K562 (cell line): ENCODE measurements around the gene NUP214. TPM values are rescaled to one million over a fixed set of nuclear protein-coding genes. Genes with fewer than 3 reads are reported as not detected.

ENCODE experiments used
- ATAC-seq: fragments of 200-7000 bp; cut with Tn5 transposase; 3 replicates; pipeline ENCODE4 v1.9.1; 2020; ENCODE audit warnings: moderate library complexity
- BruUV-seq: library from RNA; stranded (reverse); fragments of 400-500 nt; replicated peaks from 2 replicates; lab custom pipeline; 2021; lab: Mats Ljungman, UMichigan
- CTCF ChIA-PET: fragments of 300-600 bp; formaldehyde crosslinking; extraction: SDS; loops from one replicate; lab custom pipeline; 2021; ENCODE audit warnings: low intra/inter-chr PET ratio; lab: Yijun Ruan, JAX
- POLR2A ChIA-PET: fragments of 300-600, 350-650 bp; sonication (Branson Sonifier 250); formaldehyde crosslinking; extraction: SDS; loops from one replicate; lab custom pipeline; 2021; ENCODE audit warnings: antibody characterized with exemption, inconsistent platforms; lab: Yijun Ruan, JAX
- DNase-seq, 4 experiments: peaks; one replicate each; pipeline versions ENCODE4 v3.0.0 to v3.0.0-alpha.2; 2011 to 2018; ENCODE audit warnings: low spot score in 3 of 4, mixed read lengths in 3 of 4; ENCODE audit errors: extremely low read depth in 1 of 4
- FAIRE-seq: peaks from 2 replicates; lab custom pipeline; 2011; peaks lifted over from hg19 to GRCh38; lab: Jason Lieb, UNC
- H2AFZ ChIP-seq: 2 replicates; pipeline ENCODE4 v1.6.0; 2011; ENCODE audit warnings: low read depth, low read length, control low read depth, inconsistent platforms
- H3K27ac ChIP-seq: fragments of 200-600 bp; 3 replicates; pipeline ENCODE4 v1.8.0; 2011; ENCODE audit warnings: low read depth, mild to moderate bottlenecking, control low read depth, inconsistent platforms, low read length, moderate library complexity, mixed read lengths; ENCODE audit errors: extremely low read depth
- H3K27me3 ChIP-seq, 2 experiments: fragments of 300-600 bp in 1 of 2; 2 replicates in 1 of 2; 3 replicates in 1 of 2; pipeline versions ENCODE4 v1.6.0 to v1.8.0; 2011; ENCODE audit warnings: inconsistent platforms in 2 of 2, low read length in 2 of 2, mild to moderate bottlenecking in 1 of 2, mixed read lengths in 1 of 2, moderate library complexity in 1 of 2; ENCODE audit not compliant: control insufficient read depth in 2 of 2, insufficient read depth in 2 of 2
- H3K36me3 ChIP-seq: fragments of 300-600 bp; 3 replicates; pipeline ENCODE4 v1.8.0; 2011; ENCODE audit warnings: mild to moderate bottlenecking, low read length, inconsistent platforms; ENCODE audit not compliant: control insufficient read depth, insufficient read depth
- H3K4me1 ChIP-seq, 2 experiments: fragments of 200-600 bp in 1 of 2; replicated peaks in 1 of 2; 2 replicates in 1 of 2; 3 replicates in 1 of 2; pipeline versions ENCODE4 v1.5.1 to v1.8.0; 2011; ENCODE audit warnings: inconsistent platforms in 2 of 2, low read length in 2 of 2, mild to moderate bottlenecking in 1 of 2, mixed read lengths in 1 of 2, moderate library complexity in 1 of 2; ENCODE audit not compliant: control insufficient read depth in 2 of 2, insufficient read depth in 2 of 2
- H3K4me2 ChIP-seq: 2 replicates; pipeline ENCODE4 v1.6.1; 2011; ENCODE audit warnings: low read length, control low read depth, inconsistent platforms, mixed read lengths; ENCODE audit not compliant: insufficient read depth
- H3K4me3 ChIP-seq: fragments of 200-600 bp; sonication (generic), shearing (Covaris generic); 2 replicates; pipeline ENCODE4 v1.5.1; 2016; ENCODE audit warnings: control low read depth, inconsistent platforms
- H3K79me2 ChIP-seq: fragments of 200-600 bp; 3 replicates; pipeline ENCODE4 v1.8.0; 2011; ENCODE audit warnings: low read length, inconsistent platforms; ENCODE audit not compliant: control insufficient read depth, insufficient read depth
- H3K9ac ChIP-seq, 2 experiments: 2 replicates each; pipeline versions ENCODE4 v1.6.0 to v1.6.1; 2011; ENCODE audit warnings: low read depth in 2 of 2, low read length in 2 of 2, control low read depth in 1 of 2, inconsistent platforms in 1 of 2, mild to moderate bottlenecking in 1 of 2, mixed read lengths in 1 of 2; ENCODE audit not compliant: insufficient read depth in 1 of 2
- H3K9me1 ChIP-seq: one replicate; pipeline ENCODE4 v1.6.0; 2011; ENCODE audit warnings: inconsistent platforms, mild to moderate bottlenecking, low read length, moderate library complexity; ENCODE audit not compliant: control insufficient read depth, insufficient read depth
- H3K9me3 ChIP-seq: replicated peaks from 2 replicates; pipeline ENCODE4 v1.5.1; 2011; ENCODE audit warnings: low read depth, low read length, inconsistent platforms; ENCODE audit not compliant: control insufficient read depth, insufficient read depth
- H4K20me1 ChIP-seq: replicated peaks from 2 replicates; pipeline ENCODE4 v1.6.1; 2011; ENCODE audit warnings: low read length, inconsistent platforms, mixed read lengths; ENCODE audit not compliant: control insufficient read depth, insufficient read depth
- BCL6 ChIP-seq: fragments of 250-450 bp; sonication (Bioruptor Pico); IDR thresholded peaks from 2 replicates; pipeline ENCODE4 v1.4.0; 2020
- CREBBP ChIP-seq: IDR thresholded peaks from one replicate; pipeline ENCODE4 v1.6.1; 2012; ENCODE audit warnings: low read depth, mild to moderate bottlenecking, control low read depth, inconsistent platforms, low read length
- JUN ChIP-seq, 2 experiments: sonication (generic) in 1 of 2; formaldehyde crosslinking in 1 of 2; IDR thresholded peaks; 2 replicates each; pipeline versions ENCODE4 v1.6.1 to v1.8.0; 2012 to 2022; ENCODE audit warnings: borderline replicate concordance in 2 of 2, mild to moderate bottlenecking in 2 of 2, improper control_type of control experiment in 1 of 2, low read depth in 1 of 2, low read length in 1 of 2, missing genetic modification reagents in 1 of 2
- MYNN ChIP-seq, 2 experiments: sonication (generic); formaldehyde crosslinking in 1 of 2; IDR thresholded peaks; 2 replicates each; pipeline versions ENCODE4 v1.5.0 to v1.6.1; 2016 to 2020; ENCODE audit warnings: antibody characterized with exemption in 1 of 2, missing genetic modification reagents in 1 of 2
- NONO ChIP-seq, 2 experiments: fragments of 200-400 bp in 1 of 2; fragments of 450-650 bp in 1 of 2; formaldehyde crosslinking in 1 of 2; IDR thresholded peaks; 2 replicates each; pipeline ENCODE4 v1.6.1; 2017; ENCODE audit warnings: low read depth in 2 of 2, mild to moderate bottlenecking in 2 of 2, moderate library complexity in 2 of 2, low read length in 1 of 2
- RBM17 ChIP-seq: fragments of 200-400 bp; formaldehyde crosslinking; IDR thresholded peaks from 2 replicates; pipeline ENCODE4 v1.6.1; 2017; ENCODE audit warnings: low read depth, mild to moderate bottlenecking, low read length, borderline replicate concordance
- ZNF197 ChIP-seq: fragments of 200-800 bp; sonication (Bioruptor generic); IDR thresholded peaks from 2 replicates; pipeline ENCODE4 v1.6.1; 2016; ENCODE audit warnings: low read depth, missing genetic modification characterization, missing compliant biosample characterization
- ZNF586 ChIP-seq: fragments of 450-650 bp; formaldehyde crosslinking; conservative IDR thresholded peaks from 2 replicates; pipeline ENCODE4 v1.4.0; 2020; ENCODE audit warnings: mild to moderate bottlenecking, moderate library complexity
- WGBS: fragments of 100-300 bp; shearing (Covaris generic); methylation state at CpG from one replicate; pipeline ENCODE4 v1.1.6; 2016; ENCODE audit warnings: low coverage, mixed read lengths; ENCODE audit not compliant: insufficient coverage; ENCODE audit errors: missing lambda C conversion rate; 5-methylcytosine and 5-hydroxymethylcytosine counted together
- in situ Hi-C: fragments of 300-500 bp; cut with MboI; formaldehyde crosslinking; loops from 4 replicates; pipeline ENCODE4 v1.15.0; 2018; ENCODE audit warnings: inconsistent platforms, mixed read lengths
- intact Hi-C: fragments of 100-400 bp; cut with micrococcal nuclease; formaldehyde crosslinking; loops from 2 replicates; pipeline ENCODE4 v1.14.2; 2022
- polyA plus RNA-seq, 8 experiments: library from polyadenylated mRNA; depleted of rRNA in 4 of 8; stranded (reverse) in 5 of 8; unstranded in 3 of 8; fragments of >200 nt; fragmentation: Nextera tagmentation in 2 of 8; fragmentation: Illumina TruSeq in 1 of 8; extraction: Ambion mirVana in 2 of 8; extraction: Trizol in 1 of 8; gene quantifications; 2 replicates each; pipeline versions ENCODE4 v1.2.1 to v1.2.3, GENCODE V29; 2011 to 2014; ENCODE audit warnings: inconsistent platforms in 1 of 8, missing spikeins in 1 of 8
- total RNA-seq, 7 experiments: library from RNA; depleted of rRNA in 6 of 7; stranded (reverse); fragments of >200 nt in 6 of 7; fragmentation: Illumina TruSeq in 2 of 7; extraction: Trizol in 2 of 7; gene quantifications; 2 replicates each; pipeline versions ENCODE4 v1.2.1 to v1.2.3, GENCODE V29; 2011 to 2021; ENCODE audit warnings: low replicate concordance in 1 of 7
- TF ChIP-seq, protein P1 (sequence below): fragments of 150-350 bp; conservative IDR thresholded peaks from 2 replicates; pipeline ENCODE4 v1.6.1; 2014; ENCODE audit warnings: low read length
- TF ChIP-seq, protein P2 (sequence below): IDR thresholded peaks from 2 replicates; pipeline ENCODE4 v1.6.1; 2011; ENCODE audit not compliant: insufficient read length; ENCODE audit errors: extremely low read depth
- TF ChIP-seq, protein P3 (sequence below): sonication (generic); formaldehyde crosslinking; IDR thresholded peaks from 2 replicates; pipeline ENCODE4 v1.8.1; 2023; ENCODE audit warnings: missing genetic modification reagents, mild to moderate bottlenecking, borderline replicate concordance

Gene NUP214
- total and polyA plus RNA-seq, 9 of the 15 experiments (the other 6 are each of a cell fraction or from before 2014, with no cell fraction given): 56.9 to 332 (median 97.1) TPM

DNA sequence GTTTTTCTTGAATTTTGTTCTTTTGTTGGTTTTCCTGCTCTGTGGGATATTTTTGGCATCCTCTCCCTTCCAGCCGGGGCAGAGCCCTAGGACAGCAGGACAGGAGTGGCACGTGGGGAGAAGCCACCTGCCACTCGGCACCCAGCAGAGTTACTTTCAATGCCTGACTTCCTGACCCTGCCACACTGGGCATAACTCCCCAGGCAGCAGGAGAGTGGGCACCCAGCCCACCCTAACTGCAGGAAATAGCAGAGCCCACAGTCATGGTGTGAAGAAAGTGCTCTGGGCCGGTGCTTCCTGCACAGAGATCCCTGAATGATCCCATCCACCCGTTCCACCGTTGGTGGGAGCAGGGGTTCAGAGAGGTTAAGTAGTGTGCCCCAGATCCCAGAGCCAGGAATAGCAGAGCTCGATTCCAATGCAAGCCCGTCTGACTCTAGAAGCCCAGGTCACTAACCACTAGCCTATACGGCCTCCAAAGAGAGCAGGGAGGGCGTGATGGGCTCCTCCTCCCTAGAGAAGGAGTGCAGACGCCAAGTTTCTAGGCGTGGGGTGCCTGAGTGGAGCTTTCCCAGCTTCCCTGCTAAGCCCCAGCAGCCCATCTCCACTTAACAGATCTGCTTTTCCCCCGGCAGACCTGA, 8.1 kb upstream of the NUP214 start:
- intact Hi-C loops: no loop called here
- DNase-seq (peak in 2 of 4 experiments; percentile 58 to 62), ATAC-seq (no peak), FAIRE-seq (no peak)
- WGBS: under 1% methylated on average over 13 of the region's 13 CpGs
- H3K4me2 ChIP-seq: no peak overlapping the region
- H4K20me1 ChIP-seq: peaks cover 31% of the 10 kb centered on the region
- peaks cover 6% of the 10 kb centered on the region for H3K9me1 ChIP-seq
- CTCF ChIA-PET: no interaction called here
- POLR2A ChIA-PET: interaction anchor here (0.5 to 99.3 kb wide), 8 partner anchors 18 to 353 kb away, joined by 3 to 3336 read pairs (median 3); partner anchors contain the start of genes AIF1L and NUP214
- in situ Hi-C loops: no loop called here
- H3K36me3 ChIP-seq: no peaks in the 10 kb centered on the region
- BruUV-seq: no TSS peak
- peaks cover 85 to 86% of the 10 kb centered on the region in 2 experiments for H3K27me3 ChIP-seq
- no peaks in the 10 kb centered on the region for H3K79me2 ChIP-seq
- H3K4me1 ChIP-seq: peaks cover 3 to 8% of the 10 kb centered on the region in 2 experiments; a peak in 3 of 5 replicates
- peak overlapping the region in 1 of 2 experiments; percentile 21; a peak in 2 of 4 replicates for H3K9ac ChIP-seq
- no peaks in the 10 kb centered on the region for H3K9me3 ChIP-seq
- H2AFZ ChIP-seq: no peak overlapping the region
- TF ChIP-seq, protein P1, sequence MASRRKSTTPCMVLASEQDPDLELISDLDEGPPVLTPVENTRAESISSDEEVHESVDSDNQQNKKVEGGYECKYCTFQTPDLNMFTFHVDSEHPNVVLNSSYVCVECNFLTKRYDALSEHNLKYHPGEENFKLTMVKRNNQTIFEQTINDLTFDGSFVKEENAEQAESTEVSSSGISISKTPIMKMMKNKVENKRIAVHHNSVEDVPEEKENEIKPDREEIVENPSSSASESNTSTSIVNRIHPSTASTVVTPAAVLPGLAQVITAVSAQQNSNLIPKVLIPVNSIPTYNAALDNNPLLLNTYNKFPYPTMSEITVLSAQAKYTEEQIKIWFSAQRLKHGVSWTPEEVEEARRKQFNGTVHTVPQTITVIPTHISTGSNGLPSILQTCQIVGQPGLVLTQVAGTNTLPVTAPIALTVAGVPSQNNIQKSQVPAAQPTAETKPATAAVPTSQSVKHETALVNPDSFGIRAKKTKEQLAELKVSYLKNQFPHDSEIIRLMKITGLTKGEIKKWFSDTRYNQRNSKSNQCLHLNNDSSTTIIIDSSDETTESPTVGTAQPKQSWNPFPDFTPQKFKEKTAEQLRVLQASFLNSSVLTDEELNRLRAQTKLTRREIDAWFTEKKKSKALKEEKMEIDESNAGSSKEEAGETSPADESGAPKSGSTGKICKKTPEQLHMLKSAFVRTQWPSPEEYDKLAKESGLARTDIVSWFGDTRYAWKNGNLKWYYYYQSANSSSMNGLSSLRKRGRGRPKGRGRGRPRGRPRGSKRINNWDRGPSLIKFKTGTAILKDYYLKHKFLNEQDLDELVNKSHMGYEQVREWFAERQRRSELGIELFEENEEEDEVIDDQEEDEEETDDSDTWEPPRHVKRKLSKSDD: no peak
- TF ChIP-seq NONO (IDR thresholded peaks at IDR 0.05; ENCODE audit: low read depth in 2 of 2, low read length in 1 of 2) (no peak), ZNF197 (CRISPR knock-in tag) (no peak), BCL6 (CRISPR knock-in tag) (no peak), MYNN (IDR thresholded peaks at IDR 0.05) (no peak), MYNN (CRISPR knock-in tag; IDR thresholded peaks at IDR 0.05) (no peak), JUN (IDR thresholded peaks at IDR 0.05; ENCODE audit: borderline replicate concordance, low read depth, low read length) (no peak), JUN (CRISPR knock-in tag; IDR thresholded peaks at IDR 0.05; ENCODE audit: borderline replicate concordance) (no peak), RBM17 (no peak), ZNF586 (no peak), CREBBP (no peak)
- TF ChIP-seq, protein P2, sequence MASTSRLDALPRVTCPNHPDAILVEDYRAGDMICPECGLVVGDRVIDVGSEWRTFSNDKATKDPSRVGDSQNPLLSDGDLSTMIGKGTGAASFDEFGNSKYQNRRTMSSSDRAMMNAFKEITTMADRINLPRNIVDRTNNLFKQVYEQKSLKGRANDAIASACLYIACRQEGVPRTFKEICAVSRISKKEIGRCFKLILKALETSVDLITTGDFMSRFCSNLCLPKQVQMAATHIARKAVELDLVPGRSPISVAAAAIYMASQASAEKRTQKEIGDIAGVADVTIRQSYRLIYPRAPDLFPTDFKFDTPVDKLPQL: no peak
- TF ChIP-seq, protein P3, sequence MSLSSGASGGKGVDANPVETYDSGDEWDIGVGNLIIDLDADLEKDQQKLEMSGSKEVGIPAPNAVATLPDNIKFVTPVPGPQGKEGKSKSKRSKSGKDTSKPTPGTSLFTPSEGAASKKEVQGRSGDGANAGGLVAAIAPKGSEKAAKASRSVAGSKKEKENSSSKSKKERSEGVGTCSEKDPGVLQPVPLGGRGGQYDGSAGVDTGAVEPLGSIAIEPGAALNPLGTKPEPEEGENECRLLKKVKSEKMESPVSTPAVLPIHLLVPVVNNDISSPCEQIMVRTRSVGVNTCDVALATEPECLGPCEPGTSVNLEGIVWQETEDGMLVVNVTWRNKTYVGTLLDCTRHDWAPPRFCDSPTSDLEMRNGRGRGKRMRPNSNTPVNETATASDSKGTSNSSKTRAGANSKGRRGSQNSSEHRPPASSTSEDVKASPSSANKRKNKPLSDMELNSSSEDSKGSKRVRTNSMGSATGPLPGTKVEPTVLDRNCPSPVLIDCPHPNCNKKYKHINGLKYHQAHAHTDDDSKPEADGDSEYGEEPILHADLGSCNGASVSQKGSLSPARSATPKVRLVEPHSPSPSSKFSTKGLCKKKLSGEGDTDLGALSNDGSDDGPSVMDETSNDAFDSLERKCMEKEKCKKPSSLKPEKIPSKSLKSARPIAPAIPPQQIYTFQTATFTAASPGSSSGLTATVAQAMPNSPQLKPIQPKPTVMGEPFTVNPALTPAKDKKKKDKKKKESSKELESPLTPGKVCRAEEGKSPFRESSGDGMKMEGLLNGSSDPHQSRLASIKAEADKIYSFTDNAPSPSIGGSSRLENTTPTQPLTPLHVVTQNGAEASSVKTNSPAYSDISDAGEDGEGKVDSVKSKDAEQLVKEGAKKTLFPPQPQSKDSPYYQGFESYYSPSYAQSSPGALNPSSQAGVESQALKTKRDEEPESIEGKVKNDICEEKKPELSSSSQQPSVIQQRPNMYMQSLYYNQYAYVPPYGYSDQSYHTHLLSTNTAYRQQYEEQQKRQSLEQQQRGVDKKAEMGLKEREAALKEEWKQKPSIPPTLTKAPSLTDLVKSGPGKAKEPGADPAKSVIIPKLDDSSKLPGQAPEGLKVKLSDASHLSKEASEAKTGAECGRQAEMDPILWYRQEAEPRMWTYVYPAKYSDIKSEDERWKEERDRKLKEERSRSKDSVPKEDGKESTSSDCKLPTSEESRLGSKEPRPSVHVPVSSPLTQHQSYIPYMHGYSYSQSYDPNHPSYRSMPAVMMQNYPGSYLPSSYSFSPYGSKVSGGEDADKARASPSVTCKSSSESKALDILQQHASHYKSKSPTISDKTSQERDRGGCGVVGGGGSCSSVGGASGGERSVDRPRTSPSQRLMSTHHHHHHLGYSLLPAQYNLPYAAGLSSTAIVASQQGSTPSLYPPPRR (CRISPR knock-in tag): no peak
- no peak overlapping the region for H3K4me3 ChIP-seq
- no peak overlapping the region for H3K27ac ChIP-seq
